ENCODE data around the gene SLC29A3.
"Not testable (repeated sequence)": the region's sequence is repeated elsewhere in the genome, so short reads cannot be mapped to it uniquely, and the experiment has no call there.

Gene SLC29A3

GRCh38 chr10:71290331-71290730 is 28.7 kb upstream of the SLC29A3 start:
- H3K27me3 Mint-ChIP-seq (ENCODE audit: low read depth), result no peaks in the 10 kb centered on the region
- no peak for DNase-seq (ENCODE audit: low spot score)
- no peaks in the 10 kb centered on the region for H3K36me3 Mint-ChIP-seq (ENCODE audit: low read depth)
- no peaks in the 10 kb centered on the region for H3K4me1 Mint-ChIP-seq (ENCODE audit: low read depth)
- H3K9me3 Mint-ChIP-seq, result no peaks in the 10 kb centered on the region
- no peak overlapping the region for H3K27ac Mint-ChIP-seq
- H3K4me3 Mint-ChIP-seq, result no peak overlapping the region

GRCh38 chr10:71290806-71291527 is 28.1 kb upstream of the SLC29A3 start:
- Mint-ChIP-seq H3K9me3 (no peaks in the 10 kb centered on the region), H3K27ac (no peak overlapping the region), H3K4me3 (no peak overlapping the region), H3K36me3 (ENCODE audit: low read depth) (no peaks in the 10 kb centered on the region), H3K4me1 (ENCODE audit: low read depth) (no peaks in the 10 kb centered on the region), H3K27me3 (ENCODE audit: low read depth) (no peaks in the 10 kb centered on the region)
- DNase-seq (ENCODE audit: low spot score), result no peak

GRCh38 chr10:71291528-71291900 is 27.5 kb upstream of the SLC29A3 start:
- no peaks in the 10 kb centered on the region for H3K9me3 Mint-ChIP-seq
- H3K4me3 Mint-ChIP-seq, result no peak overlapping the region
- H3K36me3 Mint-ChIP-seq (ENCODE audit: low read depth), result no peaks in the 10 kb centered on the region
- DNase-seq (ENCODE audit: low spot score), result no peak
- no peaks in the 10 kb centered on the region for H3K27me3 Mint-ChIP-seq (ENCODE audit: low read depth)
- no peaks in the 10 kb centered on the region for H3K4me1 Mint-ChIP-seq (ENCODE audit: low read depth)
- H3K27ac Mint-ChIP-seq, result no peak overlapping the region

GRCh38 chr10:71292624-71293445 is 26.2 kb upstream of the SLC29A3 start:
- no peak overlapping the region for H3K27ac Mint-ChIP-seq

GRCh38 chr10:71293446-71294084 is 25.5 kb upstream of the SLC29A3 start:
- Mint-ChIP-seq H3K27me3 (ENCODE audit: low read depth) (no peaks in the 10 kb centered on the region), H3K36me3 (ENCODE audit: low read depth) (no peaks in the 10 kb centered on the region), H3K27ac (no peak overlapping the region), H3K4me1 (ENCODE audit: low read depth) (no peaks in the 10 kb centered on the region), H3K4me3 (no peak overlapping the region), H3K9me3 (no peaks in the 10 kb centered on the region)
- DNase-seq (ENCODE audit: low spot score), result no peak

More at GRCh38 chr10:71292624-71293445, 26.2 kb upstream of the SLC29A3 start:
- Mint-ChIP-seq H3K4me3 (no peak overlapping the region), H3K4me1 (ENCODE audit: low read depth) (no peaks in the 10 kb centered on the region), H3K27me3 (ENCODE audit: low read depth) (no peaks in the 10 kb centered on the region), H3K36me3 (ENCODE audit: low read depth) (no peaks in the 10 kb centered on the region), H3K9me3 (no peaks in the 10 kb centered on the region)
- no peak for DNase-seq (ENCODE audit: low spot score)

GRCh38 chr10:71294091-71294561 is 24.9 kb upstream of the SLC29A3 start:
- Mint-ChIP-seq H3K4me1 (ENCODE audit: low read depth) (no peaks in the 10 kb centered on the region), H3K36me3 (ENCODE audit: low read depth) (no peaks in the 10 kb centered on the region), H3K4me3 (no peak overlapping the region), H3K27ac (no peak overlapping the region), H3K9me3 (no peaks in the 10 kb centered on the region), H3K27me3 (ENCODE audit: low read depth) (no peaks in the 10 kb centered on the region)
- DNase-seq (ENCODE audit: low spot score), result no peak

- Mint-ChIP-seq H3K36me3 (ENCODE audit: low read depth) (no peaks in the 10 kb centered on the region), H3K4me1 (ENCODE audit: low read depth) (peaks cover 5% of the 10 kb centered on the region), H3K27ac (no peak overlapping the region), H3K4me3 (no peak overlapping the region), H3K9me3 (no peaks in the 10 kb centered on the region), H3K27me3 (ENCODE audit: low read depth) (peaks cover 3% of the 10 kb centered on the region)
- DNase-seq (ENCODE audit: low spot score), result no peak
Measured at GRCh38 chr10:71294856-71295255, 24.2 kb upstream of the SLC29A3 start.

- no peak for DNase-seq (ENCODE audit: low spot score)
- H3K27ac Mint-ChIP-seq, result no peak overlapping the region
- peaks cover 5% of the 10 kb centered on the region for H3K4me1 Mint-ChIP-seq (ENCODE audit: low read depth)
- no peaks in the 10 kb centered on the region for H3K36me3 Mint-ChIP-seq (ENCODE audit: low read depth)
- peaks cover 3% of the 10 kb centered on the region for H3K27me3 Mint-ChIP-seq (ENCODE audit: low read depth)
- H3K4me3 Mint-ChIP-seq, result no peak overlapping the region
- H3K9me3 Mint-ChIP-seq, result no peaks in the 10 kb centered on the region
Measured at GRCh38 chr10:71295641-71296040, 23.4 kb upstream of the SLC29A3 start.

- DNase-seq (ENCODE audit: low spot score), result no peak
- H3K4me3 Mint-ChIP-seq, result no peak overlapping the region
- H3K9me3 Mint-ChIP-seq, result no peaks in the 10 kb centered on the region
- H3K4me1 Mint-ChIP-seq (ENCODE audit: low read depth), result peaks cover 5% of the 10 kb centered on the region
- H3K36me3 Mint-ChIP-seq (ENCODE audit: low read depth), result no peaks in the 10 kb centered on the region
- H3K27me3 Mint-ChIP-seq (ENCODE audit: low read depth), result peaks cover 3% of the 10 kb centered on the region
- H3K27ac Mint-ChIP-seq, result no peak overlapping the region
Measured at GRCh38 chr10:71296086-71296485, 23.0 kb upstream of the SLC29A3 start.

- not testable (repeated sequence) for DNase-seq (ENCODE audit: low spot score); H3K27me3 Mint-ChIP-seq (ENCODE audit: low read depth); H3K9me3 Mint-ChIP-seq; H3K4me1 Mint-ChIP-seq (ENCODE audit: low read depth); H3K36me3 Mint-ChIP-seq (ENCODE audit: low read depth); H3K4me3 Mint-ChIP-seq; H3K27ac Mint-ChIP-seq
Measured at GRCh38 chr10:71296811-71297210, 22.2 kb upstream of the SLC29A3 start.

- Mint-ChIP-seq H3K4me1 (ENCODE audit: low read depth) (peaks cover 5% of the 10 kb centered on the region), H3K36me3 (ENCODE audit: low read depth) (no peaks in the 10 kb centered on the region), H3K27ac (no peak overlapping the region), H3K4me3 (no peak overlapping the region), H3K9me3 (no peaks in the 10 kb centered on the region), H3K27me3 (ENCODE audit: low read depth) (peaks cover 3% of the 10 kb centered on the region)
- no peak for DNase-seq (ENCODE audit: low spot score)
Measured at GRCh38 chr10:71297343-71297742, 21.7 kb upstream of the SLC29A3 start.

- peaks cover 5% of the 10 kb centered on the region for H3K4me1 Mint-ChIP-seq (ENCODE audit: low read depth)
- H3K27me3 Mint-ChIP-seq (ENCODE audit: low read depth), result peaks cover 3% of the 10 kb centered on the region
- no peak overlapping the region for H3K4me3 Mint-ChIP-seq
- no peak for DNase-seq (ENCODE audit: low spot score)
- H3K27ac Mint-ChIP-seq, result no peak overlapping the region
- no peaks in the 10 kb centered on the region for H3K9me3 Mint-ChIP-seq
- H3K36me3 Mint-ChIP-seq (ENCODE audit: low read depth), result no peaks in the 10 kb centered on the region
Measured at GRCh38 chr10:71299071-71299785, 19.8 kb upstream of the SLC29A3 start.

- no peaks in the 10 kb centered on the region for H3K9me3 Mint-ChIP-seq
- H3K27me3 Mint-ChIP-seq (ENCODE audit: low read depth), result peaks cover 3% of the 10 kb centered on the region
- H3K36me3 Mint-ChIP-seq (ENCODE audit: low read depth), result no peaks in the 10 kb centered on the region
- no peak overlapping the region for H3K27ac Mint-ChIP-seq
- no peak for DNase-seq (ENCODE audit: low spot score)
- no peak overlapping the region for H3K4me3 Mint-ChIP-seq
- peaks cover 5% of the 10 kb centered on the region for H3K4me1 Mint-ChIP-seq (ENCODE audit: low read depth)
Measured at GRCh38 chr10:71300555-71301370, 18.3 kb upstream of the SLC29A3 start.
